Measurements from ENCODE around the gene TPO. TPM values are rescaled to one million over a fixed set of nuclear protein-coding genes. Genes with fewer than 3 reads are reported as not detected.

TPO gene
- polyA plus RNA-seq, 12 donors = 0.21 to 0.79 (median 0.30) TPM; not detected in 3

DNA sequence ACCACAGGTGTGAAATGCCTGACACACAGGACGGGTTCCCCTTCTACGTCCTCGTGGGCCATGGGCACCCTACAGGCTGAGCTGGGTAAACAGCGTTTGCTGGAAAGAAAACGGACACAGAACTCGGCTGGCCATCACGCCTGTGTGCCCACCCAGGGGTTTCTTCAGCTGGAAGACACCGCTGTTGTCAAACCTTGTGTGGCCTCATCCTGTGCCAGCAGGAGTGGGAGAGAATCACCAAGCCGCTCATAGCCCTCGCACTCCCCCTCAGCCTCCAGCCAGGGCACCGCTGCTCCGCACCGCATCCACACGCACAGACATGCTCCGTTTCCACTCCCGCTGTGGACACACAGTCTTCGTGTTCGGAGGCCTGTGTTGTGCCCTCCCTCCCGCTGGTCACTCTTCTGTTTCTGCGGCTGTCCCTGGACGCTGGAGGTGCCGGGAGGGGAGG lies 169.7 kb downstream of the TPO start:
- no peak for DNase-seq

DNA sequence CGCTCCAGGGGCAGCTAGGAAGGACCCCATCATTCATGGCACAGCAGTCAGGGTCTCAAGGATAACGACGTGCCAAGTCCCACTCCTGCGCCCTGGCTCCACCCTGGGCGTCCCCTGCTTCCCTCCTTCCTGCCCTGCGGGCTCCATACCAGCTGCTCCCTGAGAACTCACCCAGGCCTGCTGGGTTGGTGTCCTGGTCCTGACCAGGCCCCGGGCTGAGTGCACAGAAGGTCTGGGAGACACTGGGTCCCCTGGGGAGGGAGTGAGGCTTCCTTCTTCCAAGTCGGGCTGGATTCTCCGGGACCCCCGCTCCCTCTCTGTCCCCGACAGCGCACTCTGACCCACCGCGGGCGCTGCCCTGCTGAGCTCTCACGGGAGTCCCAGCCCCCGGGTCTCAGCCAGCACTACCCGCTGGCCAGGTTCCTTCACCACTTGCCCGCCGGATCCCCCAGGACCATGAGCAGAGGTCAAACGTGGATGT lies 170.8 kb downstream of the TPO start:
- no peak for DNase-seq

DNA sequence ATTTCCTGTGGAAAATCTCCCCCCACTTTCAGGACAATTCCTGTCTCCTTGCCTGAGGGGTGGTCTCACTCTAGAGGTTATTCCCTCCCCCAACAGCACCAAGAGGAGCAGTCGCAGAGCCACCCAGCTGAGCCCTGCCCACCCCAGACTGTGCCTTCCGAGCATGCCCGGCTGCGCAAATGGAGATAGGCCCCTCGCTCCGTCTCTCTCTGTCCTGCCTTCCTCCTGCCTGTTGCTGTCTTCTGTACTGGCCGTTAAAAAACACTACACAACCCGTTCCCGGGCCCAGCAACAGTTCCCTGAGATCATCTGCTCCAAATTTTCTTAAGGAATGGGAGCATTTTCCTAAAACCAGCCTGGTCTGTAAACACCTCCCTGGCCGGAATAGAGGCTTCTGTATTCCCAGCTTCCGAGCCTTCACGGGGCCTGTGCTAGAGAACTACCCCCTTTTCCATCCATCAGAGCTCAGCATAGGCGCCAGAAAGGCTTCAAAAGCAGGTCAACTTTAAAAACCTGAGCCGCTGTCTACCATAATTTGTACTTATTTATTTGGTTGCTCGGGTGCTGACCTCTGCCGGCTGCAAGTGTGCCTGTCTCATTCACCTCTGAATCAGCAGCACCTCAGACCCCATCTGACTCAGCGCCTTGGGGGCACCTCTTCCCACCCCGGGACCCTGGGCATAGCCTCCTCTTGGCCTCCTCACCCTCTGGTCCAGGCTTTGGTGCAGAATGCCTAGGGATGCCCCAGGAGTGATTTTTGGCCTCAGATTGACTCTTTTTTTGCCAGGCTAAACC lies 171.6 kb downstream of the TPO start:
- DNase-seq = no peak

DNA sequence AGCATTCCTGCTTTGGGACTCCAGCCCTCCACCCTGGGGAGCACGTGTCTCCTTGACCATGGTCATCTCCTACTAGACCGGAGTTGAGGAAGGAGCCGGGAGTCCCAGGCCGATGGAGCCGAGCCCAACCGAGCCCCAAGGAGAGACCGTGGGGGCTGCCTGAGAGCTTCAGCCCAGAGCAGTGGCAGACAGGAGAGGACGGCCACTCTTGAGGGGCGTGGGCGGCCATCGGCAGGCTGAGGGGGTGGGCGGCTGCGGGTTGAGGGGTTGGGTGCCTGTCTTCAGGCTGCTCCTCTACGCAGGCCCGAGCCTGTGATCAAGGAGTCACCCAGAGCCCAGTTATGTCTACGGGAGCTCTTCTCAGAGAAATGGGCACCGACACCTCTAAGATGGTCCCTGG lies 172.4 kb downstream of the TPO start:
- DNase-seq = no peak

DNA sequence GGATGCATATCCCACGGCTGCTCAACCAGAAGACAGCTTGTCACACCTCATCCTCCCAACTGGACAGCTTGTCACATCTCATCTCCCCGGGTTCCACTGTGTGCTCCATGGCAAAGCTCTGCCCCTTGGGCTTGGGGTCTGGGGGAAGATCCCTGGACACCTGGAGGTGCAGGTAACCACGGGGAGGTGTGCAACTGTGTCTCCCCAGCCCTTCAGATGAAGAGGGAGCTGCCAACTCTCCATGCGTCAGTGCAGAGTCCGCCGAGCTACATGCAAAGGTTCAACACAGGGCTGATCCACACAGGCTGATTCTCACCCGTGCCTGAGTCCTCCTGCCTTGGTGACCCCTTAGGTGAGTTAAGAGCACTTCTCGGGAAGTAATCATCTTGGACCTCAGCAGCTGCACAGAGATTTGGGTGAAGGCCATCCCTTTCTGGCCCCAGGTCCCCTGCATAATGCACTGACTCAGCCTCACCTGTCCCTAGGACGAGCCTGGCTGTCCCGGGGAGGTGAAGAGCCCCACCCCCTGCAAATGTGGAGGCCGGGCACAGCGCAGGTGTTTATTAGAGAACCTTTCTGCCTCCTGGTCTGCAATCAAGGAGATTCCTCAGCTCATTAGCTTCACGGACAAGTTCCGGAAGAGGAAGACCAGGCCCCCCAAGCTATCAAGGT lies 173.1 kb downstream of the TPO start:
- no peak for DNase-seq

DNA sequence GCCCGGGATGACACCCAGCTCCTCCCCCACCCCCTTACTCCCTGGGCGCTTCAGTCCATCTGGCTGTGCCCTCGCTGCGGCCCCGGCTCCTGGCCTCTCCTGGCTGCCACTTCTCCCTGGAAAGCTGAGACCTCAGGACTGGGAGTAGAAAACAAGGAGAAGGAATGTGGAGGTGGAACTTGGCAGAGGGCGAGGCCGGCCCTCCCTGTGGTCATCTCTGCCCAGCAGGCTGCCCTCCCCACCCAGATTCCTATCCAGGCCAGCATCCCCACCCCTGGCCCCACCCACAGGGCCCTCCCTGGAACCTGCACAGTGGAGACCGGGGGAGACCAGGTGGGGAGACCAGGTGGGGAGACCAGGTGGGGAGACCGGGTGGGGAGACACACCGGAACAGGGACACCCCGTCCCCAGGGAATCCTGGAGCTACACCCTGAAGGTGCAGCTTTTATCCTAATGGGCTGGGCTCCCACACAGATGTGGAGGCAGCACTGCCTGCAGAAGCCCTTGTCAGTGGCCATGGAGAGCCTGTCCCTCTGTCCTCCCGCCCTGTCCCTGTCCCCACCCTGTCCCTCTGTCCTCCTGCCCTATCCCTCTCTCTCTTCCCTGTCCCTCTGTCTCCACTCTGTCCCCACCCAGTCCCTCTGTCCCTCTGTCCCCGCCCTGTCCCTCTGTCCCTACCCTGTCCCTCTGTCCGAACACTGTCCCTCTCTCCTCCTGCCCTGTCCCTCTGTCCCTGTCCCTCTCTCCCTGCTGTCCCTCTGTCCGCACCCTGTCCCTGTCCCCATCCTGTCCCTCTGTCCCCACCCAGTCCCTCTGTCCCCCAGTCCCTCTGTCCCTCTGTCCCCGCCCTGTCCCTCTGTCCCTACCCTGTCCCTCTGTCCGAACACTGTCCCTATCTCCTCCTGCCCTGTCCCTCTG lies 173.9 kb downstream of the TPO start:
- no peak for DNase-seq

DNA sequence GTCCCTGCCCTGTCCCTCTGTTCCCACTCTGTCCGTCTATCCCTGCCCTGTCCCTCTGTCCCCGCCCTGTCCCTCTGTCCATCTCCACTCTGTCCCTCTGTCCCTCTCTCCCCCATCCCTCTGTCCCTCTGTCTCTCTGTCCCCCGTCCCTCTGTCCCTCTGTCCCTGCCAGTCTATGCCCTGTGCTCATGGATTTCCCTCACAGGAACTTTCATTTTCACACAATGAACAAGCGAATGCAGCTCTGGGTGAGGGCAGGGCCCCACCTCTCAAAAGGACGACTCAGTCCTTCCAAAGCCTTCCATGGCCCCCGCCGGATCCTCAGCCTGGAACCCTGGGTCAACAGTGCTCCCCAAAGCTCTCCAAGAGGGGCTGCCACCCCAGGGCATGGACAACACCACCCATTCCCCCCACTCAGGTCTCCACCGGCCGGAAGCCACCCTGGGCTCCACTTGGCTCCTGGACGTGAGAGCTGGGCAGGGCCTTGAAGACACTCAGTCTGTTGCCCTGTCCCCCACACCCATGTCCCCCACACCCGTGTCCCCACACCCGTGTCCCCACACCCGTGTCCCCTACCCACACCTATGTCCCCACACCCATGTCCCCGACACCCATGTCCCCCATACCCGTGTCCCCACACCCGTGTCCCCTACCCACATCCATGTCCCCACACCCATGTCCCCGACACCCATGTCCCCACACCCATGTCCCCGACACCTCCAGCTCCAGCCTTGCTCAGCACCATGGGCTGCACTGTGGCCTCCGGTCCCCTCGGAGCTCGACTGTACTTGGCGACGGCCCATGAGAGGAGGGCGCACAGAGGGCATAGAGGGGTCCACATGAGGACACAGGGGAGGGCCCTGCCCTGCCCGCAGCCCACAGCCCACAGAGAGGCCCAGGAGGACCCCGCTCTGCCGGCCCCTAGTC lies 175.1 kb downstream of the TPO start:
- no peak for DNase-seq

DNA sequence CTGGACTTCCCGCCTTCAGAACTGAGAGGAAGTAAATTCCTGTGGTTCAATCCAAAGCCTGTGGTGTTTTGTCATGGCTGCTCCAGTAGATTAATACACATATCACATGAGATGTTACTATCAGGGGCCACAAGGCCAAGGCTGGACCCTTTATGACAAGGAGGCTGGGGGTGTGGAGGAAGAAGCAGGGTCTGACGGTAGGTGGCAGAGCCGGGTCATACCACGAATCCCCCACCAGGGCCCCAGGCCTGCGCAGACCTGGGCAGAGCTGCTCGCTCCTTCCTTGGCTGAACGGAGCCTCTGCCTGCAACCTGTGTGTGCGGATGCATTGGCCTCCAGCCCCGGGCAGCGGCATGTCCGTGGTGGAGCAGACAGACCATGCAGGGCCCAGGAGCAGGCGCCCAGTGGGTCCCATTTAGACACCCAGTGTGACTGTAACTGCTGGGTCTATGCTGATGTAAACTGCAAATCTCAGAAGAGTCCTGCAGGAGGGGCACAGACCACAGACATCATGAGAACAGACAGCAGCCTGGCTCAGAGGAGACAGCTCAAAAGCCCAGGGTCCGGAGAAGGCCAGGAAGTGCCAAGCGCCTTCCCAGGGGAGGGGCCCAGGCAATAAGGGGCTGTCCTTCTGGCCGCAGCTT lies 175.8 kb downstream of the TPO start:
- DNase-seq = no peak

DNA sequence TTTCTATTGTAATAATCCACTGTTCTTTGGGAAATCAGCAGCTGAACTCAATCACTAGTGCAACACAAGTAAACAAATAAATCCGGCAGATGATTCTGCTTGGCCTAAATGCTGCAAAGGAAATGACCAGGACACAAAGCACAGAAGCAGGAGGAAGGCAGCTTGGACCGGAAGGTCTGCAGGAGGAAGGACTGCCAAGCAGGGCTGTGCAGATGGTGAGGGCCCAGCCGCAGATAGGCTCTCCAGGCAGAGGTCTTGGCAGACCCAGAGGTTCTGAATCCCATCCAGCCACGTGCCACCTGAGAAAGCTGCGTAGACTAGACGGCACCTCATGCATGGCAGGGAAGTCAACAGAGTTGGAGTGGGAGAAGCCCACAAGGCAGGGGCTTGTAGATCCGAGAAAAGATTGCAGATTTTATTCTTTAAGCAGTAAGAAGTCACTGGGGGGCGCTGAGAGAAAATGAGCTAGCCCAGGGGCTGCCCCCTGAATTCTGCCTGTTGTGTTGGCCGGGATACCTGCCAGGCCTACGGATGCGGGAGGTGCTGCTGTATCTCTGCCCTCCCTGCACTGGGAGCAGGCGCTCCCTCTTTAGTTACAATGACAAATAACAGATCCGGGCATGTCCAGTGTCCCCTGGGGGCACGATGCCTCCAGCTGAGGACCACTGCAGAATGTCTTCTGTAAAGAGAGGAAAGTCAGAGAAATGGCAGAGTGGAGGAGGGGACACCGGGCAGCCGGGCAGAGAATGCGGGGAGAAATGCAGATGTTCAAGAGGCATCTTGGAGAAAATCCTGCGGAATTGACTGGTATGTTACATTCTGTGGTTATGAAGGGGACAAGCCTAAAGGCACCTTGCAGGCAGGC lies 177.6 kb downstream of the TPO start:
- DNase-seq = no peak

DNA sequence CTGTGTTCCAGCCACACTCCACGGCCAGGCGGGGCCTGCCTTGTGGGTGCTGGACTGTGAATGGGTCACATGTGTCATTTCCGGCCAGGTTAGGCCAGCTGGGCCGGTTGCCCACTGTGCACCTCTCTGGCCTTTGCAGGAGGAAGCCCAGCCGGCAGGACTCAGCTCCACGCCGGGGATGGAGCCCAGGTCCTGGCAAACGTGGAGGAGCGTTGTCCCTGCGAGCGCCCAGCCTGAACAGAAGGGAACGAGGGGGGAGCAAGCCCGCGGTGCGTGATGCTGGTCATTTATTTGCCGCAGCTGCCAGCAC lies 178.2 kb downstream of the TPO start:
- no peak for DNase-seq
